ENCODE measurements around the gene EZH2.

EZH2 gene

GRCh38 chr7:148856891-148857290 is 27.2 kb downstream of the EZH2 start:
- no peak for DNase-seq (ENCODE audit: low read depth, low spot score)

GRCh38 chr7:148856578-148856881 is 27.6 kb downstream of the EZH2 start:
- no peak for DNase-seq (ENCODE audit: low read depth, low spot score)

GRCh38 chr7:148854983-148855382 is 29.1 kb downstream of the EZH2 start:
- no peak for DNase-seq (ENCODE audit: low read depth, low spot score)

GRCh38 chr7:148852272-148852671 is 31.8 kb downstream of the EZH2 start:
- DNase-seq (ENCODE audit: low read depth, low spot score): no peak

- DNase-seq (ENCODE audit: low read depth, low spot score): no peak
Observed at GRCh38 chr7:148850564-148850963, 33.5 kb downstream of the EZH2 start.

- no peak for DNase-seq (ENCODE audit: low read depth, low spot score)
Observed at GRCh38 chr7:148849393-148850098, 34.5 kb downstream of the EZH2 start.

GRCh38 chr7:148847815-148848734 is 36.0 kb downstream of the EZH2 start:
- DNase-seq (ENCODE audit: low read depth, low spot score): no peak

- no peak for DNase-seq (ENCODE audit: low read depth, low spot score)
Observed at GRCh38 chr7:148838905-148839304, 45.2 kb downstream of the EZH2 start.

GRCh38 chr7:148835854-148836253 is 48.2 kb downstream of the EZH2 start:
- DNase-seq (ENCODE audit: low read depth, low spot score): no peak

GRCh38 chr7:148834605-148835004 is 49.5 kb downstream of the EZH2 start:
- DNase-seq (ENCODE audit: low read depth, low spot score): no peak

GRCh38 chr7:148831782-148832181 is 52.3 kb downstream of the EZH2 start:
- DNase-seq (ENCODE audit: low read depth, low spot score): no peak

GRCh38 chr7:148830897-148831692 is 53.0 kb downstream of the EZH2 start:
- no peak for DNase-seq (ENCODE audit: low read depth, low spot score)

- DNase-seq (ENCODE audit: low read depth, low spot score): no peak
Observed at GRCh38 chr7:148828965-148829364, 55.1 kb downstream of the EZH2 start.

- no peak for DNase-seq (ENCODE audit: low read depth, low spot score)
Observed at GRCh38 chr7:148825338-148825737, 58.8 kb downstream of the EZH2 start.

- no peak for DNase-seq (ENCODE audit: low read depth, low spot score)
Observed at GRCh38 chr7:148824864-148825263, 59.2 kb downstream of the EZH2 start.

- DNase-seq (ENCODE audit: low read depth, low spot score): no peak
Observed at GRCh38 chr7:148821422-148821821, 62.7 kb downstream of the EZH2 start.

- no peak for DNase-seq (ENCODE audit: low read depth, low spot score)
Observed at GRCh38 chr7:148819697-148820360, 64.3 kb downstream of the EZH2 start.

- DNase-seq (ENCODE audit: low read depth, low spot score): no peak
Observed at GRCh38 chr7:148815612-148816011, 68.5 kb downstream of the EZH2 start.

- DNase-seq (ENCODE audit: low read depth, low spot score): no peak
Observed at GRCh38 chr7:148814922-148815559, 69.0 kb downstream of the EZH2 start.

GRCh38 chr7:148813890-148814289 is 70.2 kb downstream of the EZH2 start:
- no peak for DNase-seq (ENCODE audit: low read depth, low spot score)

GRCh38 chr7:148811892-148812291 is 72.2 kb downstream of the EZH2 start:
- no peak for DNase-seq (ENCODE audit: low read depth, low spot score)
